ENCODE measurements around the gene BHLHE23. TPM values are rescaled to one million over a fixed set of nuclear protein-coding genes. Genes with fewer than 3 reads are reported as not detected.
A peak's percentile ranks its signal among the peaks of the same experiment; 100 is the strongest.

The BHLHE23 gene
- total RNA-seq, 4 donors from 2014 or later: not detected

DNA sequence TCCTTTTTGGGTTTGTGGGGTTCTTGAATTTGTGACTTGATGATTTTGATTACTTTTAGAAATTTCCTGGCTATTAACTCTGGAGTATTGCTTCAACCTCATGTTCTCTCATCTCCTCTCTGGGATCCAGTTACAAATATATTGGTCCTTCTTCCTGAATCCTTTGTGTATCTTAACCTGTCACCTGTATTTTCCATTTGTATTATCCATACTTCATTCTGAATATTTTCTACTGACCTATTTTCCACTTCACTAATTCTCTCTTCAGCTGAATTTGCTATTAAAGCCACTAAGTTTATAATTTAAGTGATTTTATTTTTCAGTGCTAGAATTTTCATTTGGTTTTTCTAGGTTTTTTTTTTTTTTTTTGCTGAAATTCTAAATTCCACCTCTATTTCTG lies 6.4 kb upstream of the BHLHE23 start:
- intact Hi-C loops (cut with DNase I; ENCODE audit: low total_unique reads): no loop called here
- Histone ChIP-seq H3K27ac (no peak overlapping the region), H3K27me3 (peaks cover 15 to 32% of the 10 kb centered on the region in 2 donors), H3K4me1 (no peaks in the 10 kb centered on the region), H3K36me3 (no peaks in the 10 kb centered on the region), H3K9me3 (no peaks in the 10 kb centered on the region), H3K4me3 (no peak overlapping the region)
- DNase-seq: no peak
- TF ChIP-seq POLR2A (IDR thresholded peaks at IDR 0.05): no peak
- TF ChIP-seq, protein P1, sequence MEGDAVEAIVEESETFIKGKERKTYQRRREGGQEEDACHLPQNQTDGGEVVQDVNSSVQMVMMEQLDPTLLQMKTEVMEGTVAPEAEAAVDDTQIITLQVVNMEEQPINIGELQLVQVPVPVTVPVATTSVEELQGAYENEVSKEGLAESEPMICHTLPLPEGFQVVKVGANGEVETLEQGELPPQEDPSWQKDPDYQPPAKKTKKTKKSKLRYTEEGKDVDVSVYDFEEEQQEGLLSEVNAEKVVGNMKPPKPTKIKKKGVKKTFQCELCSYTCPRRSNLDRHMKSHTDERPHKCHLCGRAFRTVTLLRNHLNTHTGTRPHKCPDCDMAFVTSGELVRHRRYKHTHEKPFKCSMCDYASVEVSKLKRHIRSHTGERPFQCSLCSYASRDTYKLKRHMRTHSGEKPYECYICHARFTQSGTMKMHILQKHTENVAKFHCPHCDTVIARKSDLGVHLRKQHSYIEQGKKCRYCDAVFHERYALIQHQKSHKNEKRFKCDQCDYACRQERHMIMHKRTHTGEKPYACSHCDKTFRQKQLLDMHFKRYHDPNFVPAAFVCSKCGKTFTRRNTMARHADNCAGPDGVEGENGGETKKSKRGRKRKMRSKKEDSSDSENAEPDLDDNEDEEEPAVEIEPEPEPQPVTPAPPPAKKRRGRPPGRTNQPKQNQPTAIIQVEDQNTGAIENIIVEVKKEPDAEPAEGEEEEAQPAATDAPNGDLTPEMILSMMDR (IDR thresholded peaks at IDR 0.05): no peak

DNA sequence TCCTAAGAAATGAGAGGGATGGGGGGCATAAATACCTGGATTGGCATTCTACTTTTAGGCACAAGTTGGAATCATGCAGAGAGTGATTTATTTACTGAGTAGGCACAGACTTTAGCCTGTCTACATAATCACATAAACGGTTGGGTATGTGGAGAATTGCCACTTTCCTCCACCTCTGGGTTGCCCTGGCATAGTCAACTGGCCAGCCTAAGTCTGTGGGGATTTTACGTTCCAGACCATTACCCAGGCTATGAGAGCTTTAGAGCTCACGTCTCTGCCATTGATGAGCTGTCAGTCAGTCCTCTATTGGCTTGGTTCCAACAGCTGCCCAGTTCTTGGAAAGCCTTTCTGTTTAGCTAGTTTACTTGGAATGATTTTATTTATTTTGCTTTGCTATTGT lies 5.0 kb upstream of the BHLHE23 start:
- H3K27ac ChIP-seq: no peak overlapping the region
- DNase-seq: no peak
- H3K9me3 ChIP-seq: no peaks in the 10 kb centered on the region
- H3K4me3 ChIP-seq: no peak overlapping the region
- intact Hi-C loops (cut with DNase I; ENCODE audit: low total_unique reads): no loop called here
- peaks cover 15 to 44% of the 10 kb centered on the region in 2 donors for H3K27me3 ChIP-seq
- no peaks in the 10 kb centered on the region for H3K36me3 ChIP-seq
- no peak for TF ChIP-seq POLR2A (IDR thresholded peaks at IDR 0.05)
- TF ChIP-seq, protein P1 (IDR thresholded peaks at IDR 0.05): no peak
- peaks cover 0 to 5% of the 10 kb centered on the region in 2 donors for H3K4me1 ChIP-seq

DNA sequence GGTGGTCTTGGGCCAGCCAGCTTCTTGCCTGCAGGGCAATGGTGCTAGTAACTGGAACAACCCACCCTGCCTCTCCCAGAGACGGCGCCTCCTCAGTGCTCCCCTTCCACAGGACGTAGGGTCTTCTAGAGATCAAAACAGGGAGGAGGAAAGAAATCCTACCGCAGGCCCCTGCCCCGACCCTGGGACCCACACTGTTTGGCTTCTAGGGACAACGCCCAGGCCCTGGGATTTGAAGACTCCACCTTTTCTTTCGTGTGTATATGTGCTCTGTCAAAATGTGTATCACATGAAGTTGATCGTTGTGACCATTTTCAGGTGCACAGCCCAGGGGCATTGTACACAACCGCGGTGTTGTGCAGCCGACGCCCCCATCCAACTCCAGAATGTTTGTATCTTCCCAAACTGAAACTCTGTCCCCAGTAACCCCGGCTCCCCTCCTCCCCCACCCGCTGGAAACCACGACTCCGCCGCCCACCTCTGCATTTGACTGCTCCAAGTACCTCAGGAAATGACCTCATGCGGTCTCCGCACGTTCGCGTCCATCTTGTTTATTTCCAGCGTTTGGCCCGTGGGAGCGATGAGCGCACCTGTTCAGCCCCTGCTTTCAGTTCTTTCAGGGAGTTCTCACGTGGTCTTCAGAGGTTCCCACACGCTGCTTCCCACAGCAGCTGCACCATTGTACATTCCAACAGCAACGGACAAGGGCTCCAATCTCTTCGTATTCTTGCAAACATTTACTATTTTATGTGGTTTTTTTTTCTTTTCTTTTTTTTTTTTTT lies 3.4 kb upstream of the BHLHE23 start:
- Histone ChIP-seq H3K9me3 (no peaks in the 10 kb centered on the region), H3K27me3 (peaks cover 24 to 53% of the 10 kb centered on the region in 2 donors), H3K4me3 (no peak overlapping the region), H3K36me3 (no peaks in the 10 kb centered on the region), H3K4me1 (peaks cover 0 to 13% of the 10 kb centered on the region in 2 donors), H3K27ac (no peak overlapping the region)
- intact Hi-C loops (cut with DNase I; ENCODE audit: low total_unique reads): no loop called here
- TF ChIP-seq, protein P1 (IDR thresholded peaks at IDR 0.05): no peak
- TF ChIP-seq POLR2A (IDR thresholded peaks at IDR 0.05): no peak
- no peak for DNase-seq

DNA sequence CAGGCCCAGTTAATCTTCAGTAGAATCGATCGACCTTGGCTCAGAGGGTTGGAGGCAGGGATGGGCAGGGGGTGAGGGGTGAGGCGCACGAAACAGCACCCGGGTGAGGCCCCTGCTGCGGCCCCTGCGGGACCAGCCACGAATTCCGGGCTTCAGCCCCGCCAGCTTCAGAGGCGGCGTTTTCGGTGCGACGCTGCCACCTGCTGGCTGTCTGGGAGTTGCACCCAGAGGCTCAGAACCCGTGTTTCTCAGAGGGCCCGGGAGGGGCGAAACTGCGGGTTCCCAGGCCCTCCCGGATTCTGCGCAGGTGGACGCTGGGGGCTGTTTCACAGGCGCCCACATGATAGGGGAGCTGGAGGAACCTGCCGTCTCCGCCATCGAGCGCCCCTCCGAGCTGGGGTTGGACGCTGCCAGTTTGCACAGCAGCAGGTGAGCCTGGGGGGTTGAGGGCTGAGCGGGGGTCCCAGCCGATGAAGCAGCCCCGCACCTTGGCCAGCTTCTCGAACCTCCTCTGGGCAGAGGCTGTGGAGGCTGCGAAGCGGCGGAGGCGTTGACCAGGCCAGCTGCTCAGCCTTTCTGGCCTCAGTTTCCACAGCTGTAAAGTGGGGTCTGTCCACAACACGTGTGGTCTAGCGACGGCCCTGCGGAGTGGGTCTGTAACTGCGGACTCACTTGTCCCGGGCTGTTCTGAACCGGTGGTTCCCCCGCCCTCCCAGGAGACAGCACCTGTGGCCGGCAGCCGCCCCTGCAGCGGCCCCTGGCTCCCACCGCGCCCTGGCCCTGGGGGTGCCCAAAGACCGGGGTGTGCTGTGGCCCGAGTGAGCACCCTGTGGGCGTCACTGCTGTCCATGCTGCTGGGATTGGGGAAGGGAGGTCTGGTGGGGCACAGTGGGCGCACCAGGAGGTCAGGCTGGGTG lies 2.5 kb upstream of the BHLHE23 start:
- intact Hi-C loops (cut with DNase I; ENCODE audit: low total_unique reads): no loop called here
- no peaks in the 10 kb centered on the region for H3K36me3 ChIP-seq
- TF ChIP-seq POLR2A (IDR thresholded peaks at IDR 0.05): no peak
- TF ChIP-seq, protein P1 (IDR thresholded peaks at IDR 0.05): peak; percentile 92 to 94 (median 94)
- no peak overlapping the region for H3K27ac ChIP-seq
- peaks cover 0 to 13% of the 10 kb centered on the region in 2 donors for H3K4me1 ChIP-seq
- peaks cover 26 to 62% of the 10 kb centered on the region in 2 donors for H3K27me3 ChIP-seq
- no peak overlapping the region for H3K4me3 ChIP-seq
- H3K9me3 ChIP-seq: no peaks in the 10 kb centered on the region
- peak; percentile 56 to 76 for DNase-seq

Data from uterus (tissue), 4 donors.